K562 (cell line): Measurements from ENCODE around the gene LAMB1. TPM values are rescaled to one million over a fixed set of nuclear protein-coding genes. Genes with fewer than 3 reads are reported as not detected.

Experiments
- BCLAF1 ChIP-seq, 2 experiments: fragments of 450-650 bp in 1 of 2; IDR thresholded peaks; 2 replicates each; pipeline ENCODE4 v1.6.1; 2011 to 2017; ENCODE audit warnings: low read depth in 2 of 2, antibody characterized with exemption in 1 of 2, borderline replicate concordance in 1 of 2, low read length in 1 of 2, mild to moderate bottlenecking in 1 of 2, mixed read lengths in 1 of 2; ENCODE audit not compliant: control insufficient read depth in 1 of 2
- CEBPB ChIP-seq: fragments of 450-650 bp; IDR thresholded peaks from 2 replicates; pipeline ENCODE4 v1.6.1; 2016; ENCODE audit warnings: missing genetic modification characterization, missing compliant biosample characterization
- RHOXF2B ChIP-seq: fragments of 250-450 bp; sonication (Bioruptor Pico); conservative IDR thresholded peaks from 2 replicates; pipeline ENCODE4 v1.5.1; 2021
- ZFP36 ChIP-seq: fragments of 150-350 bp; IDR thresholded peaks from 2 replicates; pipeline ENCODE4 v1.6.1; 2018; ENCODE audit warnings: low read length, low read depth; ENCODE audit not compliant: partially characterized antibody
- ZNF592 ChIP-seq: fragments of 450-650 bp; IDR thresholded peaks from 2 replicates; pipeline ENCODE4 v1.6.1; 2017; ENCODE audit warnings: antibody characterized with exemption, mild to moderate bottlenecking
- ZNF655 ChIP-seq: fragments of 250-450 bp; sonication (Bioruptor Pico); IDR thresholded peaks from 2 replicates; pipeline ENCODE4 v1.5.0; 2021
- polyA plus RNA-seq, 8 experiments: library from polyadenylated mRNA; depleted of rRNA in 4 of 8; stranded (reverse) in 5 of 8; unstranded in 3 of 8; fragments of >200 nt; fragmentation: Nextera tagmentation in 2 of 8; fragmentation: Illumina TruSeq in 1 of 8; extraction: Ambion mirVana in 2 of 8; extraction: Trizol in 1 of 8; gene quantifications; 2 replicates each; pipeline versions ENCODE4 v1.2.1 to v1.2.3, GENCODE V29; 2011 to 2014; ENCODE audit warnings: inconsistent platforms in 1 of 8, missing spikeins in 1 of 8
- total RNA-seq, 7 experiments: library from RNA; depleted of rRNA in 6 of 7; stranded (reverse); fragments of >200 nt in 6 of 7; fragmentation: Illumina TruSeq in 2 of 7; extraction: Trizol in 2 of 7; gene quantifications; 2 replicates each; pipeline versions ENCODE4 v1.2.1 to v1.2.3, GENCODE V29; 2011 to 2021; ENCODE audit warnings: low replicate concordance in 1 of 7
- TF ChIP-seq, protein P1 (sequence below), 2 experiments: fragments of 450-650 bp; IDR thresholded peaks; 2 replicates each; pipeline ENCODE4 v1.6.1; 2016; ENCODE audit warnings: mild to moderate bottlenecking in 2 of 2, borderline replicate concordance in 1 of 2, low read depth in 1 of 2, moderate library complexity in 1 of 2

LAMB1 gene
- total and polyA plus RNA-seq, 9 of the 15 experiments (the other 6 are each of a cell fraction or from before 2014, with no cell fraction given), result 6.0 to 17.7 (median 12.3) TPM

DNA sequence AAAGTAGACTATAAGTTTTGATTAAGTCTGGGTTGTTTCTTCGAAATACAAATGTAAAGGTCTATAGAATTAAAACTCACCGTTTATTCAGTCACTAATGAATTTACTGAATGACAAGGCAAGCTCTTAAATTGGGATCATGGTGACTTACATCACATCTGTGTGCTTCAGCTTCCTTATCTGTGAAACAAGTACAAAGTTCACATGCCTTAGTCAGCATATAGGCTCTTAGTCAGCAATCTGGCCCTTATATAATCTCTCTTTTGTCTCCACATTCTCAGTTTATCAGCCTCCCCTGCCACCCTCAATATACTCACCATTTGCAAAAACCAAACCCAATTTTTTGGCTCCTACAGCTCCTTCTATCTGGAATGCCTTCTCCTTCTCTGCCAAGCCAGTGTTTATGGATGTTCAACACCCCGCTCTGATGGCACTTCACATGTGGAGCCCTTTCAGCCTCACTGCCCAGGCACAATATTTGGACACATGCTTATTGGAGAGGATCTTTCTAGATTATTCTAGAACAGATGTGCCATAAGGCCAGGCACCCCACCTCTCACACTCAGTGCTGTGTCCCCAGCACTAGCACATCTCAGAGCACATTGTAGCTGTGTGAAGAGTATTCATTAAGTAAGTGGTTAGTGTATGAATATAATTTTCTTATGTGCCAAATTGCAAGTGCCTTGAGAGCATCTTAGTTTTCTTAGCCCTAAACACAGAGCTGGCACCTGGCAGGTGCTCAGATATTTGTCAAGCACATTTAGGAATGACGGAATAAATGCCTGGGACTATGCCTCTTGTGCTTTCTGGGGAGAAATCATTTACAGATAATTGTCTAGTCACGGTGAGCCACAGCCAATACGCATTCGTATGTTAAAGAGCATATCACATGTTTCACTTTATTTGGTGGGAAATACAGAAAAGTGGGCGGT, 9.8 kb upstream of the LAMB1 start (continued):
- TF ChIP-seq, protein P1, sequence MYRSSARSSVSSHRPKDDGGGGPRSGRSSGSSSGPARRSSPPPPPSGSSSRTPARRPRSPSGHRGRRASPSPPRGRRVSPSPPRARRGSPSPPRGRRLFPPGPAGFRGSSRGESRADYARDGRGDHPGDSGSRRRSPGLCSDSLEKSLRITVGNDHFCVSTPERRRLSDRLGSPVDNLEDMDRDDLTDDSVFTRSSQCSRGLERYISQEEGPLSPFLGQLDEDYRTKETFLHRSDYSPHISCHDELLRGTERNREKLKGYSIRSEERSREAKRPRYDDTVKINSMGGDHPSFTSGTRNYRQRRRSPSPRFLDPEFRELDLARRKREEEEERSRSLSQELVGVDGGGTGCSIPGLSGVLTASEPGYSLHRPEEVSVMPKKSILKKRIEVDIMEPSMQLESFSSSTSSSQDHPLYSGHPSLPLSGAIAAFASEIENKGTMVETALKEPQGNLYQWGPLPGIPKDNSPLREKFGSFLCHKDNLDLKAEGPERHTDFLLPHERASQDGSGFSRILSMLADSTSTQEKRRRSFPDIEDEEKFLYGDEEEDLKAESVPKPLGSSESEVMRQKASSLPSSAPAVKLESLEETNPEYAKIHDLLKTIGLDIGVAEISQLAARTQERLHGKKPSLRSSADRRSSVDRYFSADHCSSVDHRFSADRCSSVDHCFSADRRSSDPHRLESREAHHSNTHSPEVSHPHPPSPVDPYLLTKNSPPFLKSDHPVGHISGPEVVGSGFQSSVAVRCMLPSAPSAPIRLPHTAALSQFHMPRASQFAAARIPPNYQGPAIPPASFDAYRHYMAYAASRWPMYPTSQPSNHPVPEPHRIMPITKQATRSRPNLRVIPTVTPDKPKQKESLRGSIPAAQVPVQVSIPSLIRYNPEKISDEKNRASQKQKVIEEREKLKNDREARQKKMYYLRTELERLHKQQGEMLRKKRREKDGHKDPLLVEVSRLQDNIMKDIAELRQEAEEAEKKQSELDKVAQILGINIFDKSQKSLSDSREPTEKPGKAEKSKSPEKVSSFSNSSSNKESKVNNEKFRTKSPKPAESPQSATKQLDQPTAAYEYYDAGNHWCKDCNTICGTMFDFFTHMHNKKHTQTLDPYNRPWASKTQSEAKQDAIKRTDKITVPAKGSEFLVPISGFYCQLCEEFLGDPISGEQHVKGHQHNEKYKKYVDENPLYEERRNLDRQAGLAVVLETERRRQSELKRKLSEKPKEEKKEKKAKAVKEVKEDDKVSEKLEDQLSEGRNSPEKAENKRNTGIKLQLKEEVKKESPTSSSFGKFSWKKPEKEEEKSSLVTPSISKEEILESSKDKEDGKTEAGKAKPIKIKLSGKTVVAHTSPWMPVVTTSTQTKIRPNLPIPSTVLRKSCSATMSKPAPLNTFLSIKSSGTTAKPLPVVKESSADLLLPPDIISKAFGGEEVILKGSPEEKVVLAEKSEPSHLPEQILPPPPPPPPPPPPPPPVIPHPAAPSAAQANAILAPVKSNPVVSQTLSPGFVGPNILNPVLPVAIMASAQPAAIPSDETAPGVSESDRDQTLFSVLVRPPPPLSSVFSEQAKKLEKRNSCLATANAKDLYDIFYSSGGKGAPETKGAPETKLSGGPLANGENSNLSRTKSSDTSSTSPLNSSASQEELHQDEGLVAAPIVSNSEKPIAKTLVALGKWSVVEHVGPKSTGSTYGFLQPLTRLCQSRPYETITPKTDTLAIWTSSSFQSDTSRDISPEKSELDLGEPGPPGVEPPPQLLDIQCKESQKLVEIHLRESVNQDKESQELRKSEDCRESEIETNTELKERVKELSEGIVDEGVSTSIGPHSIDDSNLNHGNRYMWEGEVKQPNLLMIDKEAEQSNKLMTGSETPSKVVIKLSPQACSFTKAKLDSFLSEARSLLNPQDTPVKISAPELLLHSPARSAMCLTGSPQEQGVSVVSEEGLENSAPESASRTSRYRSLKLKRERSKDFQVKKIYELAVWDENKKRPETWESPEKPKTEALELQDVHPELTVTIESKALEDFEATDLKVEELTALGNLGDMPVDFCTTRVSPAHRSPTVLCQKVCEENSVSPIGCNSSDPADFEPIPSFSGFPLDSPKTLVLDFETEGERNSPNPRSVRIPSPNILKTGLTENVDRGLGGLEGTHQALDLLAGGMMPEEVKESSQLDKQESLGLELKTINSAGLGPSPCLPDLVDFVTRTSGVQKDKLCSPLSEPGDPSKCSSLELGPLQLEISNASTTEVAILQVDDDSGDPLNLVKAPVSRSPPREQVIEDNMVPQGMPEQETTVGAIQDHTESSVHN (IDR thresholded peaks at IDR 0.05; ENCODE audit: borderline replicate concordance in 1 of 2, low read depth in 1 of 2), result peak in 1 of 2 experiments; percentile 97; a peak in 2 of 4 replicates
- TF ChIP-seq ZNF655 (CRISPR knock-in tag), result no peak
- TF ChIP-seq ZNF592, result peak; percentile 67
- TF ChIP-seq BCLAF1 (IDR thresholded peaks at IDR 0.05; ENCODE audit: borderline replicate concordance in 1 of 2, control insufficient read depth in 1 of 2, low read depth in 2 of 2, low read length in 1 of 2), result no peak
- no peak for TF ChIP-seq RHOXF2B (CRISPR knock-in tag)
- peak; percentile 86 for TF ChIP-seq CEBPB (tag)
- no peak for TF ChIP-seq ZFP36
